Measurements from ENCODE around the gene CEP72.
"Not testable (repeated sequence)": the region's sequence is repeated elsewhere in the genome, so short reads cannot be mapped to it uniquely, and the experiment has no call there.

CEP72 gene

GRCh38 chr5:686936-687335 is 74.8 kb downstream of the CEP72 start:
- DNase-seq, result not testable (repeated sequence)

GRCh38 chr5:688348-689010 is 76.3 kb downstream of the CEP72 start:
- DNase-seq, result not testable (repeated sequence)

GRCh38 chr5:690293-690692 is 78.2 kb downstream of the CEP72 start:
- DNase-seq, result not testable (repeated sequence)

GRCh38 chr5:691049-691448 is 78.9 kb downstream of the CEP72 start:
- not testable (repeated sequence) for DNase-seq

- no peak for DNase-seq
Observed at GRCh38 chr5:691817-692528, 79.8 kb downstream of the CEP72 start.

GRCh38 chr5:692529-693041 is 80.4 kb downstream of the CEP72 start:
- DNase-seq, result not testable (repeated sequence)

GRCh38 chr5:693271-694041 is 81.3 kb downstream of the CEP72 start, which contains the start of gene TPPP:
TSS of gene TPPP (minus strand) at chr5:693352. CDS start at chr5:678060, 15,292 bp downstream.
- peak; percentile 93 for DNase-seq

GRCh38 chr5:694042-694431 is 81.9 kb downstream of the CEP72 start:
- DNase-seq, result not testable (repeated sequence)

- DNase-seq, result not testable (repeated sequence)
Observed at GRCh38 chr5:695475-695874, 83.3 kb downstream of the CEP72 start.

- DNase-seq, result not testable (repeated sequence)
Observed at GRCh38 chr5:696191-696590, 84.1 kb downstream of the CEP72 start.

- DNase-seq, result not testable (repeated sequence)
Observed at GRCh38 chr5:696753-697702, 84.9 kb downstream of the CEP72 start.
